Left colon (tissue), 2 donors: ENCODE measurements around the gene OBP2A. TPM values are rescaled to one million over a fixed set of nuclear protein-coding genes. Genes with fewer than 3 reads are reported as not detected.

Experiments
- ATAC-seq: fragments of 200-7000 bp; cut with Tn5 transposase; one replicate; pipeline ENCODE4 v1.9.1; 2020; ENCODE audit warnings: mild to moderate bottlenecking, moderate library complexity
- DNase-seq, 2 donors: peaks; one replicate each; pipeline ENCODE4 v3.0.0-alpha.2; 2020
- intact Hi-C, 2 donors: fragments of 100-400 bp; cut with DNase I in 1 of 2; cut with micrococcal nuclease in 1 of 2; formaldehyde crosslinking; loops; one replicate each; pipeline versions ENCODE4 v1.11.2 to v1.14.0; 2022; cut with DNase I, micrococcal nuclease
- total RNA-seq, 2 donors: library from RNA; stranded (reverse); fragmentation: NEBNext Ultra II Directional; extraction: Animal tissue kit (Norgen Biotek cat#: 25700); gene quantifications; one replicate each; pipeline ENCODE4 v1.2.1, GENCODE V29; 2021
- donor health status: DM: no; HTN: no; CAD: no.
- donor health status: DM: yes; HTN: yes; CAD: no.

The OBP2A gene
- total RNA-seq, 2 donors from 2014 or later = not detected

GRCh38 chr9:135565141-135565628 is 19.3 kb downstream of the OBP2A start:
- ATAC-seq (no peak), DNase-seq (no peak)
- intact Hi-C loops = no loop called here

- intact Hi-C loops = no loop called here
- no peak for ATAC-seq
- no peak for DNase-seq
Observed at GRCh38 chr9:135565636-135566035, 19.7 kb downstream of the OBP2A start.

GRCh38 chr9:135566552-135566951 is 20.6 kb downstream of the OBP2A start:
- intact Hi-C loops = no loop called here
- no peak for ATAC-seq
- DNase-seq = no peak

- ATAC-seq (no peak), DNase-seq (no peak)
- intact Hi-C loops = no loop called here
Observed at GRCh38 chr9:135567311-135567710, 21.4 kb downstream of the OBP2A start.

GRCh38 chr9:135568026-135568425 is 22.1 kb downstream of the OBP2A start:
- DNase-seq (no peak), ATAC-seq (no peak)
- intact Hi-C loops = no loop called here

GRCh38 chr9:135570456-135570855 is 24.5 kb downstream of the OBP2A start:
- DNase-seq (no peak), ATAC-seq (no peak)
- intact Hi-C loops = no loop called here

- intact Hi-C loops = no loop called here
- DNase-seq (no peak), ATAC-seq (no peak)
Observed at GRCh38 chr9:135572233-135572632, 26.3 kb downstream of the OBP2A start.

GRCh38 chr9:135573124-135573523 is 27.2 kb downstream of the OBP2A start:
- ATAC-seq = no peak
- no peak for DNase-seq
- intact Hi-C loops = no loop called here

GRCh38 chr9:135574331-135574730 is 28.4 kb downstream of the OBP2A start:
- ATAC-seq = no peak
- DNase-seq = no peak
- intact Hi-C loops = no loop called here

GRCh38 chr9:135574943-135575342 is 29.0 kb downstream of the OBP2A start:
- DNase-seq (no peak), ATAC-seq (no peak)
- intact Hi-C loops = no loop called here

- ATAC-seq (no peak), DNase-seq (no peak)
- intact Hi-C loops = no loop called here
Observed at GRCh38 chr9:135575995-135576631, 30.2 kb downstream of the OBP2A start.

GRCh38 chr9:135577256-135577655 is 31.3 kb downstream of the OBP2A start:
- ATAC-seq = no peak
- DNase-seq = no peak
- intact Hi-C loops = no loop called here

GRCh38 chr9:135579356-135579755 is 33.4 kb downstream of the OBP2A start:
- intact Hi-C loops = no loop called here
- ATAC-seq (no peak), DNase-seq (no peak)

- ATAC-seq = no peak
- no peak for DNase-seq
- intact Hi-C loops = no loop called here
Observed at GRCh38 chr9:135579889-135580660, 34.1 kb downstream of the OBP2A start.

GRCh38 chr9:135580664-135581380 is 34.9 kb downstream of the OBP2A start:
- DNase-seq (no peak), ATAC-seq (no peak)
- intact Hi-C loops = no loop called here

- ATAC-seq = no peak
- intact Hi-C loops = no loop called here
- DNase-seq = no peak
Observed at GRCh38 chr9:135581636-135582426, 35.9 kb downstream of the OBP2A start.

- no peak for DNase-seq
- intact Hi-C loops = no loop called here
- ATAC-seq = no peak
Observed at GRCh38 chr9:135582541-135582940, 36.6 kb downstream of the OBP2A start.

GRCh38 chr9:135582966-135583687 is 37.2 kb downstream of the OBP2A start:
- ATAC-seq (no peak), DNase-seq (no peak)
- intact Hi-C loops = no loop called here

GRCh38 chr9:135583688-135584011 is 37.7 kb downstream of the OBP2A start:
- DNase-seq (no peak), ATAC-seq (no peak)

More at GRCh38 chr9:135583688-135584011, 37.7 kb downstream of the OBP2A start:
- intact Hi-C loops = no loop called here
